Measurements from ENCODE around the gene IL1F10.
"Not testable (repeated sequence)": the region's sequence is repeated elsewhere in the genome, so short reads cannot be mapped to it uniquely, and the experiment has no call there.

The IL1F10 gene

DNA sequence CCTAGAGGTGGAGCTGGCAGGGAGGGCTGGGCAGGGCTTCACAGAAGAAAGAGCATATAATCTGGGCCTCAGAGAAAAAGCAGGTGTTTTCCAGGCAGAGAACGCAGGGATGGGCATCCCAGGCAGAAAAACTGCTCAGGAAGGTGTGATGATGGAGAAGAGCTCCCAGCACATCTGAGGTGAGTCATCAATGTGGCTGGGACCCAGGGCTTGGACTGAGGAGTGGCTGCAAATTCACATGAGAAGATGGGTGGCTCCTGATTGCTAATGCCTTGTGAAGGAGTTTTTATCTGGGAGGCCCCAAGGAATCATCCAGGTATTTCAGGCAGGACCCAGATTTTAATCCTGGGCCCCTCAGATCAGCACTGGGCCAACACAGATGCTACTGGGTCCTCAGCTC lies 10.2 kb downstream of the IL1F10 start:
- Histone ChIP-seq H3K27ac (peak overlapping the region in 13 of 21 experiments; percentile 4 to 78 (median 62)), H3K4me3 (no peak overlapping the region)

DNA sequence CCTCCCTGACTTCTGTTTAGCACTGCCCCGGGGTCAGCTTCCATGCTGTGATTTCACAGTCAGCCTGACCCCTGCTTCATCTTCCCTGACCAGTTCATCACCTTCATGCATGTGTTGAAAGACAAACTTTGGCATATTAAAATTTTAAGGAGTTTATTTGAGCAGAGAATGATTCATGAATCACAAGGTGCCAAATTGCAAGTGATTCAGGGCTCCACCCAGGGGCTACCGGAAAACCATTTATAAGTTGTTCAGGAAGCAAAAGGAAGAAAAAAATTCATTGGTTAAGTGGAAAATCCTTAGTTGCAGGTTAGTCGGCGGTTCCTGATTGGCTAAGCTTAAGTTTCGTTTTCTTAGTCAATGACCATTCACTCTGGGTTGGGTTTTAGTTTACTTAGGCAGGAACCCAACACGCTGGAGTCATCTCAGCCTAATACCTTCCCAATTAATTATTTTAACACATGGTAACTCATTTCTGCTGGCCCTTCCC lies 10.6 kb downstream of the IL1F10 start:
- no peak overlapping the region for H3K4me3 ChIP-seq
- peak overlapping the region in 13 of 21 experiments; percentile 4 to 78 (median 62) for H3K27ac ChIP-seq

DNA sequence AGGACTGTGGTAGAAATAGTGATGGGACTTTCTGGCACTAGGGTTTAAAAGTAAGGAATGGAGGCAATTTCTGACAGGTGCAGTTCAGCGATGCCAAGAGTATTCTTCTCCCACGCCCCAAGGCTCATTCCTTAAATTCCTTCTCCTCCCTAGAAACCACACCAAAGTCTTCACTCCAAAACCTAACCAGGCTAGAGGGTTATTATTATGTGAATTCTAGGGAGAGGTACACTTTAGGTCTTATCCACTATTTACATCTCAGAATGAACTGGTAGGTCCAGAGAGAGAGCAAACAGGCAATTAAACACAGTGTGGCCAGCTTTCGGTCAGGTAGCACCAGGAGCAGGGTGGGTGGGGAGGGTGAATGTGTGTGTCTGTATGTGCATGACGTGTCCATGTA lies 11.4 kb downstream of the IL1F10 start:
- H3K27ac ChIP-seq, result peak overlapping the region in 7 of 21 experiments; percentile 4 to 76 (median 61)

GRCh38 chr2:113080134-113080533 lies 12.4 kb downstream of the IL1F10 start:
- Histone ChIP-seq H3K27ac (peak overlapping the region in 2 of 21 experiments; percentile 7 to 61), H3K4me3 (no peak overlapping the region)

More for the DNA sequence above, 11.4 kb downstream of the IL1F10 start:
- no peak overlapping the region for H3K4me3 ChIP-seq

DNA sequence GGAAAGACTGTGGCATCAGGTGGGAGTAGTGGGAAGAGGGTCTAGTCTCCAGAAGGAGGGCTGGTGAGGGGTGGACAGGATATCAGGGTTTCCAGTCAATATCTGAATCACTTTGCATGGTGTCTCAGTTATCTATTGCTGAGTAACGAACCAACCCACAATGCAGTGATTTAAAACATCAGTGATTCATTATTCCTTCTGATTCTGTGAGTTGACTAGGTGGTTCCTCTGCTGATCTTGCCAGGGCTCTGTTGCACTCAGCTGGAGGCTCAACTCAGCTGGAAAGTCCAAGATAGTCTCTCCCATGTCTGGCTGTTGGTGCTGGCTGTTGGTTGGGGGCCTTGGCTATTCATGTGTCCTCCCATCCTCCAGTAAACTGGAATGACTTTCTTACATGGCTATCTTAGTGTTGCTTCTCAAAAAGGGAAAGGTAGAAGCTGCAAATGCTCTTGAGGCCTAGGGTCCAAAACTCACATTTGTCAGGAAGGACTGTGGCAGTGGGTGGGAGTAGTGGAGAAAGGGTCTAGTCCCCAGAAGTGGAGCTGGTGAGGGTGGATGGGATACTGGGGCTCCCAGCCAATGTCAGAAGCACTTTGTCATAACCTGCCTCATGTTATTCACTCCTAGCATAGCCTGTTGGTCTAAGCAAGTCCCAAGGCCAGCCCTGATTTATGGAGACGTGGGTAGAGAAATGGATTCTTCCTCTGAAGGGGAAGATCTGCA lies 13.9 kb downstream of the IL1F10 start:
- Histone ChIP-seq H3K4me3 (no peak overlapping the region), H3K27ac (no peak overlapping the region)

GRCh38 chr2:113083296-113083695 lies 15.5 kb downstream of the IL1F10 start:
- H3K27ac ChIP-seq, result no peak overlapping the region
- no peak overlapping the region for H3K4me3 ChIP-seq

DNA sequence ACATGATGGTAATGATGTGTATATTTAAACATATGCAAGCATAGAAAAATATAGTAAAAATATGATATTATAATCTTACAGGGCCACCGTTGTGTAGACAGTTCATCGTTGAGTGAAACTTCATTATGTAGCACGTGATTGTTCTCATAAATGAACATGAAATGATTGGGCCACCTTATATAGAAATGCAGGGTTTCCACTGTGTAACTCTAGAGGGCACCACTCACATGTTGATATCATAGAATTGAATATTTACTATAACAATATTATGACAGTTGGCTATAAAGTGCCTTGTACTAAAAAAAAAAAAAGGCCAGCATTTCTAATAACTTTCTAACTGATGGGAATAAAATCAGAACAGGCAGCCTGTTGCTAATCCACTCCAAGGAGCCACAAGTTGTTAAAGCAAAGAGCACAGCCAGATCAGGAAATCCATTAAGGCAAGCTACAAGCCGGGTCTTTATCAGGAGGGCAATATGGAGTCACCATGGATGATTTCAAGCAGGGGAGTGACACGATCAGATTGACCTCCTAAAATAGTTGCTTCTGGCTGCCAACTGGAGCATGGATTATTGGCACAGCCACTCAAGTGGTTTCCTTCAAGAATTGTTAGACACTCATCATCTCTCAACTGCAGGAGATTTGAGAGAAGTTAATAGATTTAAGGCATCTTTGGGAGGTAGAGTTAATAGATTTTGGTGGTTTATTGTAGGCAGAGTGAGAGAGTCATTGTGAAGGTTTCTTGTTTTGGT lies 16.7 kb downstream of the IL1F10 start:
- no peak overlapping the region for H3K4me3 ChIP-seq
- no peak overlapping the region for H3K27ac ChIP-seq

- peak overlapping the region in 5 of 21 experiments; percentile 30 to 64 (median 46) for H3K27ac ChIP-seq
- no peak overlapping the region for H3K4me3 ChIP-seq
Measured at GRCh38 chr2:113085542-113085941, 17.8 kb downstream of the IL1F10 start.

- no peak overlapping the region for H3K4me3 ChIP-seq
- H3K27ac ChIP-seq, result no peak overlapping the region
Measured at GRCh38 chr2:113088213-113088992, 20.6 kb downstream of the IL1F10 start.

GRCh38 chr2:113089916-113090315 lies 22.1 kb downstream of the IL1F10 start:
- Histone ChIP-seq H3K4me3 (no peak overlapping the region), H3K27ac (no peak overlapping the region)

DNA sequence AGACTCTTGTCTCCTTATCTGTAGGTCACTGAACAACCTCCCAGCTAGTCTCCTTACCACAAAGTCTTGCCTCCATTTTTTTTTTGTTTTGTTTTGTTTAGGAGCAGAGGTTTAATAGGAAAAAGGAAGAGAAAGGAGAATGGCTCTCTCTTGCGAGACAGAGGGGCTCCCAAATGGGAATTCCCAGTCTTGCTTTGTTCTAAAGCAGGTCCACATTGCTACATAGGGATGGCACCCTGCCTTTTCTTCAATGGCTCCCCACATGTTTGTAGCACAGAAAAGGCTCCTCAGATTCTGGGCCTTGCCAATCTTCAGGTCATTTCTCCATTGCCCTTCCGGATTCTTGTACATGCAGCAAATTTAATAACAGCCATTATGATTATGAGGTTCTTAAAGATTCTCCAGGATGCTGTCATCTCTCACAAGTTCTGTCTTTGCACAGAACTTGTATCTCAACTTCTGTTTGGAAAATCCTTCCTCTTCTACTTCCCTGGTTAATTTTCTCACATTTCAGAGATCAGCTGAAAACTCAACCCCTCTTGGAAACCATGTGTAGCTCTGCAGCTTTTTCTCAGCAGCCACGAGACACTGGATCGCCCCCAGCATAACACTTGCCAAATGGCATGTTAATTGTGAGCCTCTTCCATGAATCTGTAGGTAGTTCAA lies 23.6 kb downstream of the IL1F10 start:
- Histone ChIP-seq H3K4me3 (no peak overlapping the region), H3K27ac (peak overlapping the region in 2 of 21 experiments; percentile 16 to 17)

DNA sequence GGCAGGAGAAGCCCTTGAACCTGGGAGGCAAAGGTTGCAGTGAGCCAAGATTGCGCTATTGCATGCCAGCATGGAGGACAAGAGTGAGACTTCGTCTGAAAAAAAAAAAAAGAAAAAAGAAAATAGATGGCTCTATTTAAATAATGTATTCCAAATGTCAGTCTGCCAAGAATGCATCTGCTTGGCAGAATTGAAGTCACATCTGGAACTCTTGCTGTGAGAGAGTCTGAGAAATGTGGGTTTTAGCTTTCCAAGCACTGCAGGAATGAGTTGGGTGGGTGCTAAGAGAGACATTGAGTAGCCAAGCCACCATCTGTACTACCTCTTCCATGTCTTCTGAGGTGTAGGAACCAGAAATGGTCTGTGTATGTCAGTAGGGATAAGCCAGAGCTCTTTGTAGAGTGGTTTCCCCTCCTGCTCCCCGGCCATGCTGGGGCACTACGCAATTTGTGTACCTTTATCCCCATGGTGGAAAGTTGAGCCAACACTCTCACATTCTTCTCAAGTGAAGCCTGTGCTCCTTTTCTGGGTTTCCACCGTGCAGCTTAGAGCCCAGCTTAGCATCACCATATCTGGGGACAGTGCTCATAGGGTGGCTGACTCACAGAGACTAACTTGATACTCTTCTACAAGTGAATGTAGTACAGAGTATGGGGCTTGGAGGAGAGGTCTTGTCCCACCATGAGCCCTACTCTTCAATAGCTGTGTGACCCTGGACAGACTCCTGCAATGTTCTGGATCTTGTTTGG lies 25.3 kb downstream of the IL1F10 start:
- no peak overlapping the region for H3K4me3 ChIP-seq
- H3K27ac ChIP-seq, result no peak overlapping the region

DNA sequence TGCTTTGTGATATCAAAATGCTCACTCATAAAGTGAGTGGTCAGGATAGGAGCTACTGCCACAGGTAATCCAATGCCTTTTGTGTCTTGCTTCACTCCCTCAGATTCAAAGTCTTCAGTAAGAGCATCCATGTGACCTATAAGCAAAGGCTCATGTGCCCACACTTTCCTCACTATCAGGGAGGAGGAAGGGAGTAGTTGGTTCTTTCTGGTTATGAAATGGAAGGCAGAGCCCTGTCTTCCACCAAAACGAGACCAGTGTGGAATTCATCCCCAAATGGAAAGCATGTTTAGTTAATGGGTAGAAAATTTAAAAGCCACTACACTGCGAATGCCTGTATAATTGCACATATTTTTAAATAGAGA lies 25.8 kb downstream of the IL1F10 start:
- Histone ChIP-seq H3K27ac (no peak overlapping the region), H3K4me3 (no peak overlapping the region)

- not testable (repeated sequence) for H3K27ac ChIP-seq, H3K4me3 ChIP-seq
Measured at GRCh38 chr2:113096306-113096705, 28.5 kb downstream of the IL1F10 start.

GRCh38 chr2:113096842-113097618 lies 29.3 kb downstream of the IL1F10 start:
- H3K4me3 ChIP-seq, H3K27ac ChIP-seq: not testable (repeated sequence)

DNA sequence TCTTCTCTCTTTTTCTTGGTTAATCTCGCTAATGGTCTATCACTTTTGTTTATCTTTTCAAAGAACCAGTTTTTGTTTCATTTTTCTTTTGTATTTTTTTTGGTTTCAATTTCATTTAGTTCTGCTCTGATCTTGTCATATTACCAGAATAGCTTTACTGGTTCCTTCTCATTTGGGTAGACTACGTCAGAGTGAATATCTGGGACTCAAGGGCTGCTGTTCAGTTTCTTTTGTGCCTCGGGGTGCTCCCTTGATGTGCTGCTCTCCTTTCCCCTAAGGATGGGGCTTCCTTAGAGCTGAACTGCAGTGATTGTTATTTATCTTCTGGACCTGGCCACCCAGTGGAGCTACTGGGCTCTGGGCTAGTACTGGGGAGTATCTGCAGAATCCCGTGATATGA lies 30.3 kb downstream of the IL1F10 start:
- Histone ChIP-seq H3K4me3 (no peak overlapping the region), H3K27ac (no peak overlapping the region)

- Histone ChIP-seq H3K4me3 (no peak overlapping the region), H3K27ac (no peak overlapping the region)
Measured at GRCh38 chr2:113098532-113098931, 30.8 kb downstream of the IL1F10 start.

DNA sequence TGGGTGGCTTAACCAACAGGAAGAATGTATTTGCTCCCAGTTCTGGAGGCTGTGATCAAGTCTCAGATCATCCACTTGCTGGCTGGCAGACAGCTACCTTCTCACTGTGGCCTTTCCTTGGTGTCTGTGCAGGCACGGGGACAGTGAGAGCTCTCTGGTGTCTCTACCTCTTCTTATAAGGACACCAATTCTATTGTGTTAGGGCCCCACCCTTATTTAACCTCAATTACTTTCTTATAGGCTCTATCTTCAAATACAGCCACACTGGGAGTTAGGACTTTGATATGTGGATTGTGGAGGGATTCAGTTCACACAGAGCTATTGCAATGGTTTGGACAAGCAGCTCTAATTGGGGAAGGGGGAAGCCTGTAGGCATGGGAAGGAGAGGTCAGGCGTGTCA lies 34.4 kb downstream of the IL1F10 start:
- Histone ChIP-seq H3K27ac (no peak overlapping the region), H3K4me3 (no peak overlapping the region)

Data from skin epidermis (tissue), 12 donors.